ENCODE data around the gene USP5.

- TF ChIP-seq CTCF (IDR thresholded peaks at IDR 0.05): no peak
- TF ChIP-seq POLR2A (IDR thresholded peaks at IDR 0.05): no peak
Measured at GRCh38 chr12:6824085-6824775, 27.7 kb upstream of the USP5 start.

All from heart left ventricle (tissue), 13 donors.